GM19455 (cell line): ENCODE measurements around the gene CYP3A4.
"Not testable (repeated sequence)": the region's sequence is repeated elsewhere in the genome, so short reads cannot be mapped to it uniquely, and the experiment has no call there.

Experiments
- ATAC-seq: cut with Tn5 transposase; IDR thresholded peaks from one replicate; pipeline ENCODE4 v1.9.1; 2021; ENCODE audit not compliant: unreplicated experiment

CYP3A4 gene

DNA sequence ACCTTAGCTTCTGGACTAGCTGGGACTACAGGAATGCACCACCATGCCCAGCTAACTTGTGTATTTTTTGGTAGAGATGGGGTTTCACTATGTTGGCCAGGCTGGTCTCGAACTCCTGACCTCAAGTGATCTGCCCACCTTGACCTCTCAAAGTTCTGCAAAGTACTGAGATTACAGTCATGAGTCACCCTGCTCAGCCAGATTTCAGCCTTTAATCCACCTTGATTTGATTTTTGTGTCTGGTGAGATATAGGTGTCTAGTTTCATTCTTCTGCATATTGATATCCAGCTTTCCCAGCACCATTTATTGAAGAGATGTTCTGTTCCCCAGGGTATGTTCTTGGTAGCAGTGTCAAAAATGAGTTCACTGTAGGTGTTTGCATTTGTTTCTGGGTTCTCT is 28.9 kb downstream of the CYP3A4 start:
- ATAC-seq = no peak

- no peak for ATAC-seq
Observed at GRCh38 chr7:99752356-99752755, 31.6 kb downstream of the CYP3A4 start.

DNA sequence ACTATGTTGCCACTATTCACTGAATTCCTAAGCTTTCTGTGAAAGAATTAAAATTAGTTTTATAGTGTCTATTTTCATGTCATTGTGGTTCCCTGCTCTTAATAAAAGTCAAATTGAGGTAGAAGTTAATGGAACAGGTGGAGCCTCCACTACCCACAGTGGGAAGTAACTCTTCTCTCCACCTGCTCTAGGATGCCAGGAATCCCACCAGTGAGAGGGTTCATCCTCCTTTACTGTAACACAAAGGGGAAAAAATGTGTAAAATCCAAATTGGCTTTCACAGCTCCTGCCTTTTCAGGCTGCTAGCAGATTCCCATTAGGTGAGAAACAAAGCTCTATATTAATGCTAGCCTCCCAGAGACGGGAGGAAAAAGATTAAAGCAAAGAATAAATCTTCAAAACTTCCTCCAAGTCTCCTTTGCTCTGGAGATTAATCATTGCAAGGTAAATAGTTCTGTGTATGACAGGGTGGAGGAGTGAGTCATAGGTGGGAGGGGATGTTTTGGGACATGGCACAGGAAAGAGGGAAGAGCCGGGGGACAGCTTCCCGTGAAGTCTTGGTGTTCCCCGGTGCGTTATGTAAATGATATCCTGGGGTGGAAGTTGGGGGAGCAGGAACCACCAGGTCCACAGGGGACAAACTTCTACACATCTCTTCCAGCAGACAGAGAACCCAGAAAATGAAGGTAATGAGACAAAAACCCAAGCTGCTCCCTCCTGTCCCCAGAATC is 32.5 kb downstream of the CYP3A4 start:
- not testable (repeated sequence) for ATAC-seq

DNA sequence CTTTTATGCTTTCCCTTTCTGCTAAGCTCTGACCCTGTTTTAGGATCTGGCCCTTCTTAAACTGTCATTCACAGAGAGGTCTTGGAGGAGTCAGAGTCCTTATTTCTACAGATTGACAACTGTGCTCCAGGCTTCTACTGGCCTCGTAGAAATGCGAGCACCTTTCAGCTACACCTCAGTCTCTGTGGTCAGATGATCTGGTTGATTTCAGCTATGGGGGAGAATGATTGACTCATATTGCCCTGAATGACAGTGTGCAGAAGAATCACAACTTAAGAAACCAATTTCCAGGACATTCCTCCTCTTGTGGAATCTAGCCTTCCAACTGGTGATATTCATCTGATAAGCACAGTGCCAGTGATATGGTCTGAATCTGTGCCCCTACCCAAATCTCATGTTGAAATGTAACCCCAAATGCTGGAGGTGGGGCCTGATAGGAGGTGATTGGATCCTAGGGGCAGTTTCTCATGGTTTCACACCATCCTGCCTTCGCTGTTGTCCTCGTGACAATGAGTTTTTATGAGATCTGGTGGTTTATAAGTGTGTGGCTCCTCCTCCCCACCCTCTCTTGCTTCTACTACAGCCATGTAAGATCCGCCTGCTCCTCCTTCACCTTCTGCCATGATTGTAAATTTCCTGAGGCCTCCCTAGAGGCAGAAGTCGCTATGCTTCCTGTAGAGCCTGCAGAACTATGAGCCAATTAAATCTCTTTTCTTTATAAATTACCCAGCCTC is 35.0 kb downstream of the CYP3A4 start:
- no peak for ATAC-seq

DNA sequence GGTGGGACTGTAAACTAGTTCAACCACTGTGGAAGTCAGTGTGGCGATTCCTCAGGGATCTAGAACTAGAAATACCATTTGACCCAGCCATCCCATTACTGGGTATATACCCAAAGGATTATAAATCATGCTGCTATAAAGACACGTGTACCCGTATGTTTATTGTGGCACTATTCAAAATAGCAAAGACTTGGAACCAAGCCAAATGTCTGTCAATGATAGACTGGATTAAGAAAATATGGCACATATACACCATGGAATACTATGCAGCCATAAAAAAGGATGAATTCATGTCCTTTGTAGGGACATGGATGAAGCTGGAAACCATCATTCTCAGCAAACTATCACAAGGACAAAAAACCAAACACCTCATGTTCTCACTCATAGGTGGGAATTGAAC is 37.1 kb downstream of the CYP3A4 start:
- ATAC-seq = not testable (repeated sequence)

- not testable (repeated sequence) for ATAC-seq
Observed at GRCh38 chr7:99745395-99745794, 38.6 kb downstream of the CYP3A4 start.

GRCh38 chr7:99742737-99743394 is 41.1 kb downstream of the CYP3A4 start:
- ATAC-seq = no peak

DNA sequence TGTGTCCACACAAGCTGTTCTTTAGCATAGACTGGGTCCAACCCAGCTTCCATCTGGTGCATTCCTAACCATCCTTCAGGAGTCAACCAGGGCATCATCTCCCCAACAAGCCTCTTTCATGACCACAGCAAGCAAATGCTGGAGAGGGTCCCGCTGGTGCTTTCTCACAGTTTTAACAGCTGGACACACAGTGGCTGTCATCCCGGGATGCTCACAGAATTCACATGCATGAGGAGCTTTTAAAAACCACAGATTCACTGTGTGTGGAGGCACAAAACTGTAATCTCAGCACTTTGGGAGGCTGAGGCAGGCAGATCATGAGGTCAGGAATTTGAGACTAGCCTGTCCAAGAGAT is 42.6 kb downstream of the CYP3A4 start:
- ATAC-seq = no peak

DNA sequence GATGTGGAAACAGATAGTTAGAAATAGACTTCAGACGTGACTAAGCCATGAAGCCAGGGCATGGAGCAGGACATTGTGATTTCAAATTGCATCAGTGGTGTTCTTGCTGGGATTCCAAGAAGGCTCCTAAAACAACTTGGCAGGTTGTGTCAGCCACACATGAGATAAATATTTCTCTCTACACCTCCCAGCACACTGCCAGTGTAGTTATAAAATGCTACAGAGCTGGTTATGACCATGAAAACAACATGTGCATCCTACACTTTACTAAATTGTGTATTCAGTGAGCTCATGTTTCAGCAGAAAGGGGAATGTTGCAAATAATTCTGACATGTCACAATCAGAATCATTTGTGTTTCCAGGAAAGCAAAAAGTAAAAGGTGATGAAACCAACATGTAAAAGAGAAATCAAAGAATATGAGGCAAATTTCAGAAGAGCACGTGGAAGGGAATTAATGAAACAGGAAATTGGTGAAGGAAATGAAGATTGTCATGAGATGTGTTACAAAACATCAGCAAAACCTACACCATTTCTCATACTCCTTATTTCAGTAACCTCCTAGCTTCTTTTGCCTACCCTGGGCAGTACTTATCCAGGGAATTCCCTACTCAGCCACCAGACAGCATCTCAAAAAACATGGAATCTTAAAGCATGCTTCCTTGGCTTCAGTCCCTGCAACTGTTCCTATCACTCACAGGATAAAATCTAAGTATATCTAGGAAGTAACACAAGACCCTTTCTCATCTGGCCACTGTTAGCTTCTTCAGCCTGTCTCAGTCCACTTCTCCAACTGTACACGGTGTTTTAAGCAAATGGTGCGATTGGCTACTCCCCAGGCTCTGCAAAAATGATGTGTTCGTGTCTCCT is 43.2 kb downstream of the CYP3A4 start:
- no peak for ATAC-seq

- ATAC-seq = no peak
Observed at GRCh38 chr7:99739699-99740572, 44.0 kb downstream of the CYP3A4 start.

DNA sequence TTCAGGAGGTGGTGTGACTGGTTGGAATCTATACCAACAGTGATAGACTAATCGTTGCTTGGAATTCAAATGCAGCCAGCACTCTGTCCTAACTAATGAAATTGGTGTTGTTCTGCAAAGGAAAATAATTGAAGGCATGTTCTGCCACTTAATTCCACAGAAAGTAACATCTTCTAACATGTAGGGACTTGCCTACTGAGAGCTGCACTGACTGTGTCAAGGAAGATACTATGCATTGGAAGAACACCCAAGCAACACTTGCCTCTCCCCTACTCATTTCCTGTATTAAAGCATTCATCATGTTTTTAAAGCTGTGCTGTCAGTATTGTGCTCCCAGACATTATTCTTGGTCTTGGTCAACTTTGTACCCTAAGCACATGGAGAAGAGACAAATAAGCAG is 46.3 kb downstream of the CYP3A4 start:
- no peak for ATAC-seq

DNA sequence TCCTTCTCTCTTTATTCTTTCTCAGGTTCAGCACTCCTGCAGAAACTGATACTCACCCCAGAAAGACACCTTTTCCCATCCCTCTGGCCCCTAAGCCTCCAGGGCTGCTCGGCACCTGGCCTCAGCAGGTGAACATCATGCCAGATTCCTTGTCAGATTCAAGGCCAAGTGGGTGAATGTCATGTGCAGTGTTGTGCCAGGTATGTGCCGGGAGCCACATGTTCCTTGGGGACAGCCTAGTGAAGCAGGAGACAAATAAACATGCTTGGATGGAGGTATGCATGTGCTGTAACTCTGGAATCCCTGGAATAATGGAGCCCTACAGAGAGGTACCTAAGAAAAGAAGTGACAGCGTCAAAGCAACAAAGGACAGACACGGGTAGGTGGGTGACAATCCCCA is 47.3 kb downstream of the CYP3A4 start:
- not testable (repeated sequence) for ATAC-seq

- no peak for ATAC-seq
Observed at GRCh38 chr7:99734987-99735386, 49.0 kb downstream of the CYP3A4 start, which contains the start of gene CYP3A7. Gene CYP3A7, minus strand, starts transcription at chr7:99735196. Its CDS starts 103 bp downstream, at chr7:99735093.

GRCh38 chr7:99733448-99733847 is 50.5 kb downstream of the CYP3A4 start:
- no peak for ATAC-seq

DNA sequence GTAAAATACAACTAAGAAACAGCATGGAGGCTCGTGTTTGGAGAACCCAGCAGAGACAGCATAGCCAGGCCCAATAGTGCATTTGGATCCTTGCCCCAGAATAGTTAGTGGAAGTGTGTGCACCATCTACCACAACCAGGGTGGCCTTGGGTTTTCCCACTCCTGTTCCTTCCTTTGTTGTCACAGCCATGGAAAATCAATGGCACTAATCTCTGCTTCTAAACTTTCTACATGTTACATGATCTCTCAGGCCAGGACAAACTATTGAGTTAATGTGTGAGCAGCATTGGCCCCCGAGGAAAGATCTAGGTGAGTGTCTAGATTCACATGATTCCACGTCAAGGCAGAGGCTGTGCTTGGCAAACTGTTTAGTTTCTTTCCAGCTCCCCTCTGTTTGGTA is 51.0 kb downstream of the CYP3A4 start:
- ATAC-seq = no peak

DNA sequence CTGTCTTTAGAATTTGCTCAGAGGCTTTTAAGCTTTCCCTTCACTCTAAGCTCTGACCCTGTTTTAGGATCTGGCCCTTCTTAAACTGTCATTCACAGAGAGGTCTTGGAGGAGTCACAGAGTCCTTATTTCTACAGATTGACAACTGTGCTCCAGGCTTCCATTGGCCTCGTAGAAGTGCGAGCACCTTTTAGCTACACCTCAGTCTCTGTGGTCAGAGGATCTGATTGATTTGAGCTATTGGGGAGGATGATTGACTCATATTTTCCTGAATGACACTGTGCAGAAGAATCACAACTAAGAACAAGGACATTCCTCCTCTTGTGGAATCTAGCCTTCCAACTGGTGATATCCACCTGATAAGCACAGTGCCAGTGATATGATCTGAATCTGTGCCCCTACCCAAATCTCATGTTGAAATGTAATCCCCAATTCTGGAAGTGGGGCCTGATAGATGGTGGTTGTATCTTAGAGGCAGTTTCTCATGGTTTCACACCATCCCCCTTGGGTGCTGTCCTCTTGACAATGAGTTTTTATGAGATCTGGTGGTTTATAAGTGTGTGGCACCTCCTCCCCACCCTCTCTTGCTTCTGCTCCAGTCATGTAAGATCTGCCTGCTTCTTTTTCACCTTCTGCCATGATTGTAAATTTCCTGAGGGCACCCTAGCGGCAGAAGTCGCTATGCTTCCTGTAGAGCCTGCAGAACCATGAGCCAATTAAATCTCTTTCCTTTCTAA is 52.2 kb downstream of the CYP3A4 start:
- ATAC-seq = no peak

DNA sequence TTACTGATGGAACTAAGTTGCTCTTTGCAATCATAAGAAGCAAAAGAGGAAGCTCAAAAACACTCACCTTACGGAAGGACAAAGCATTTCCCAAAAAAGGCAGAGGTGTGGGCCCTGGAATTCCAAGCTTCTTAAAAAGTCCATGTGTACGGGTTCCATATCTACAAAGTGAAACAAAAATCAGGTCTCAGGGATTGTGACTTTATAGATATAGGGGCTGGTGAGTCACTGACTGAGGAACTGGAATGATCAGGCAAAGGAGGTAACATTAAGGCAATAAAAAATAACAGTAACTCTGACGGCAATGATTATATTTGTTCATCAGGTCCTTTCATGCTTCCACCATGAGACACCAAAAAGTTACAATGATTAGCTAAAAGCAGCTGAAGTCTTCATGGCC is 53.0 kb downstream of the CYP3A4 start:
- no peak for ATAC-seq

DNA sequence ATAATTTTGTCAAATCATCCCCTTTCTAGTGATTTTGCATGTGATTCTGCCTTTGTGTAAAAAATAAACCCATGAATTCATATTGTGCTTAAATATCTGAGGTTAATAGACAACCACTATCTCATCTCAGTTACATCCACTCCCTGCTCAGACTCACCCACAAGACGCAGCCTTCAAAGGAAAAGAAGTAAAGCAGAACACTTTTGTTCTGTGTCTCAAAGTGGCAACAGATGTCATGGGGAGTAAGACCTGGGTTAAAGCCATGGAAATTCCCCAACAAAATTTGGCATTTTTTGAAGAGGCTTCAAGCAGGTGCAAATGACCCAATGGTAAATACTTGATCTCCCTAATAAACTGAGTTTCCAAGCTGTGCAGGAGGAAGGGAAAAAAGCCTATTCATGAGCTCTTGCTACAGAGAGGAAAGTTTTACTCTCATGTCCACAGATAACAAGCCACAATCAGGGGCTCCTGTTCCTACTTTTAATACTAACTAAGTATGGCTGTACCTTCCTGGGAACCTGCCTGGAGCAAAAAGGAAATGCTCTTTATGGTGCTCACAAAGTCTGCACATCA is 53.7 kb downstream of the CYP3A4 start:
- ATAC-seq = no peak
